HT-29 (cell line): ENCODE results near the gene CYP24A1. TPM values are rescaled to one million over a fixed set of nuclear protein-coding genes. Genes with fewer than 3 reads are reported as not detected.
A peak's percentile ranks its signal among the peaks of the same experiment; 100 is the strongest.

Experiments
- DNase-seq: peaks from one replicate; pipeline ENCODE4 v3.0.0-alpha.2; 2015; ENCODE audit warnings: low spot score
- total RNA-seq: library from RNA; depleted of rRNA; stranded (reverse); fragments of >200 nt; shearing (Covaris generic); gene quantifications from 2 replicates; pipeline ENCODE4 v1.2.3, GENCODE V29; 2014

Gene CYP24A1
- total RNA-seq, 1 experiment from 2014 or later, result 1.9 TPM

DNA sequence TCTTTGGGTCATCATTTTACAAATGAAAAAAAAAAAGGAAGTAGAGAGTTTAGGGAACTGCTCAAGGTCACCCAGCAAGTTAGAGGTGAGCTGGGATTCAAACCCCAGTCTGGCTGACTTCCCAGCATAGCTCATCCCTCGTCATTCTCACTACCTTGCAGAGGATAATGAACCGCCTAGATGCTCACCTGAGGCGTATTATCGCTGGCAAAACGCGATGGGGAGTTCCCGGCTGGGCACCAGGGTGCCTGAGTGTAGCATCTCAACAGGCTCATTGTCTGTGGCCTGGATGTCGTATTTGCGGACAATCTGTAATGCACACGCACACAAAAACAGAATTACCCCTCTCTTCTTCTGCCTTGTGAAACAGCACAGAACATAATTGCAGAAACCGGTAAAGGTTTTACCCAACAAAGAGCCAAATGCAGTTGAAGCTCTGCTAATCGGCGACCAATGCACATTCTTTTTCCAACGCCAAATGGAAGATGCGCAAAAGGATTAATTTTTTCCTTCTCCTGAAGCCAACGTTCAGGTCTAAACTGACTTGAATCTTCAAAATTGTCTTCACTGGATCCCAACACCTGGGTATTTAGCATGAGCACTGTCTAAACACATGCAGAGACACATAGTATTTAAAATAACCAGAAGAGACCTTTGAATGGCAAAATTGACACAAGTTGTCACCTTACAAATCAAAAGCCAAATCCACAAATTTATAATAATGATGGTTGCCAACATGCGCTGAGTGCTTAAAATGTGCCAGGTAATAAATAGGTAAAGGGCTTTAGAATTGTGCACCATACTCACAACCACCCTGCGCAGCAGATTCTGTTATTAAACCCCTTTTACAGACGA is 16.6 kb downstream of the CYP24A1 start:
- DNase-seq, result no peak

GRCh38 chr20:54156522-54156921 is 17.3 kb downstream of the CYP24A1 start:
- DNase-seq, result no peak

GRCh38 chr20:54155736-54156317 is 18.0 kb downstream of the CYP24A1 start:
- no peak for DNase-seq

DNA sequence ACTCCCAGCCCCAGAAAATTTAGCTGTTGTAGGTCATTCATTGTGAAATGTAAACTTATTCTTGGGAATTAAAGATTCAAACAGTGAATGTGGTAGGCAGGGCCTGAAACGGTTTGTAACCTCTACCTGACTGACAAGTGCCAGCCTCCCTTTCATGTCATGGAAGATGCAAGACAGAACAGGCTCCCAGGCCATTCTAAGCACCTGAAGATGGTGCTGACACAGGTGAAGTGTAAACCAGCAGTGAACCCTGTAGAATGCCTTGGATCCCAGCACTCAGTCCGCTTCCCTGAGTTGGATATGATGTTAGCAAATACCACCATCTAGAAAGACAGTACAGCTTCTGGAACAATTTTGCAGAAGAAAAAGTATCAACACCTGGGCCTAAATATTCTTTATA is 19.3 kb downstream of the CYP24A1 start:
- DNase-seq, result no peak

GRCh38 chr20:54153847-54154246 is 19.9 kb downstream of the CYP24A1 start:
- DNase-seq, result no peak

GRCh38 chr20:54153041-54153327 is 20.8 kb downstream of the CYP24A1 start:
- no peak for DNase-seq

GRCh38 chr20:54152227-54153040 is 21.4 kb downstream of the CYP24A1 start:
- DNase-seq, result no peak

DNA sequence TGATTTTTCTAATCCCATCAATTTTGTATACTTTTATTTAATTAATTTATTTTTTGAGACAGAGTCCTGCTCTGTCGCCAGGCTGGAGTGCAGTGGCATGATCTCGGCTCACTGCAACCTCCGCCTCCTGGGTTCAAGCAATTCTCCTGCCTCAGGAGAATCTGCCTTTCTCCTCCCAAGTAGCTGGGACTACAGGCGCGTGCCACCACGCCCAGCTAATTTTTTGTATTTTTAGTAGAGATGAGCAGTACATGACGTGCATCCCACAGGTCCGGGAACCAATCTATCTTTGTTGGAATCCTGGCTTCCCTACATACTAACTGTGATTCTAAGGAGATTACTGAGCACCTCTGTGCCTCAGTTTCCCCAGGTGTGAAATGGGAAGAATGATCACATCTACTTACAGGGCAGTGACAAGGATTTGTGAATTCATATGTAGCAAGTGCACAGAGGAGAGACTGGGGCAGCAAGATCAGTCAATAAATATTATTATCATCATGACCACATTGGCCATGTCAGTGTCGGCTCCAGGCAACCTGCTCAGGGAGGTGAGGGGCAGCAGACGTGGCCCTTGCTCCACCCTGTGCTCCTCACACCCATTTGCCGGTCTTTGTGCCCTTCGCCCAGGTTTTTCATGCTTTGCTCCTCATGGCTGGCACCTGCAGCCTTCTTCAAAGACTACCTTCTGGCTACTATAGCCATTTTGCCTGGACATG is 22.1 kb downstream of the CYP24A1 start:
- no peak for DNase-seq

- DNase-seq, result no peak
These were observed 22.7 kb downstream of the CYP24A1 start for GRCh38 chr20:54151075-54151439.

DNA sequence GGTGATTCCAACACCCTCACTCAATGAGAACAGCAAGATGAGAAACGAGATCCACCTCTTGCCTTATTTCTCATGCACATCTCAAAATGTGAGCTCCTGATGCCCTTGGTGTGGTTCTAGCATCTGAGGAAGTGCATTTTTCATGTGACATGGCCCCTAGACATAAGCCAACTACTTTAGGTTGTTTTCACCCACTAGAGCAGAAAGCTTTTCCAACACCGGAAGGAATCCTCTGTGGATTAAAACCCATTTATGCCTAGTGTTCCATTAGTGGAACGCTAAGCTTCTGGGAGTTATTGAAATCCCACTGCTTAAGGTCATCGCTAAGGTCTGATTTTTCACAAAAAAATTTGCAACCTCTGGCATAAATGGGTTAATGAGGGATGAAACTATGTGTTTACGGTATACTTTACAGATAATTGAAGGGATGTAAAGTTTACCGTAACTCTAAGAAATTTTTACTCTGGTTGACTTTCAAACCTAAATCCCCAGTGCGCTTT is 24.0 kb downstream of the CYP24A1 start:
- no peak for DNase-seq

DNA sequence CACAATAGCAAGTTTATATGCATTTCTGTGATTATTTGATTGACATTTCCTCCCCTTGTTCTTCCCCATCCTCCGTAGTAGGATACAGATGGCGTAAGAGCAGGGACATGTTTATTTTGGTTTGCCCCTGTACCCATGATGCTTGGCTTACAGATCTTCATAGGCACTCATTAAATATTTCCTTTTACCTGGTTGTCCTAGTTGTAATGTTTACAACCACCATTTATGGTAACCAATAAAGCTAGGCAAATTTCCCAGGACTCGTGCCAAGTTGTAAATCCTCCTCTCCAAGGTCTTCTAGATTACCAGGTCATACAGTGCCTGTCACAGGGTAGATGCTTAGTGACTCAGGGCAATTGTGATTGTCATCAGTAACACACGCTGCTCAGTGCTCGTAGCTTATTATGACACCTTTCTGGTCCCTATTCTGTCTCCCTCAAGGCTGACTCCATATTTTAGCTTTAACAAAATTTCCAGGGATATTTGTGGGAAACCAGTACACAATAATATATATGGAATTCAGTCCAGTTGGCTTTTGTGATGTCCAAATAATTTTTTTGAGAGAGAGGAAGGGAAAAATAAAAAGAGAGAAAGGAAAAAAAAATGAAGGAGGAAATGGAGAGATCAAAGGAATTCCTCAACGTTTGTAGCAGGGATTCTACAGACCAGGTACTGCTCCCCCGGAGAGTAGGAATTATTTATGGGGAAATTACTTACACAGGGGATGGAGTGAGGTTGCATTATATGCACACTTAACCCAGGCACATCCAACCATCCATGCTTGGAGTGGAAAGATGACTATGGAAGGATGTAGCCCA is 24.6 kb downstream of the CYP24A1 start:
- DNase-seq, result peak; percentile 100

GRCh38 chr20:54146672-54147071 is 27.1 kb downstream of the CYP24A1 start:
- no peak for DNase-seq

DNA sequence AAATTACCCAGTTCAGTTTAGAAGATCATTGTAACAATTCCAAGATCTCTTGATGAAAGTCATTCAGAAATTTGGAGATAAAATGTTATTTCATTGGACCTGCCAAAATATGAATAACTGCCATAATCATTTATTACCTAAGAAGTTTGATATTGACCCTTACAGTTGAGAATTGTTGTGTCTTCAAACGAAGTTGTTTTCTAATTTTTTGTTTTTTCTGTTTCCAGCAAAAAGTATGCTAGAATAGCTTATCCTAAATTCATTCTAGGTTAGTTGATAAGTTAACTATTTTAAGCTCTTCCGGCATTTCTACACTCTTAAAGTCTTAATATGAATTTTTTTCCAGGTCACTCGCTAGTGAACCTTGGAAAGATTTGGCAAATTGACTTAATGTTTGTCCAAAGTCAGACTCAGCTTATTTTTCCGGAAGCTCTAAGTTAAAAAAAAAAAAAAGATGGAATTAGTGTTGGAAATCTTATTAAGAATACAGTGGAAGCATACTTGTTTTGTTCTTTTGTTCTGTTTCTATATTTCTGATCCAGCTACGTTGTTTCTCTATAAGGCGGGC is 28.9 kb downstream of the CYP24A1 start:
- DNase-seq, result no peak

GRCh38 chr20:54140927-54141566 is 32.7 kb downstream of the CYP24A1 start:
- DNase-seq, result no peak

- DNase-seq, result no peak
These were observed 33.3 kb downstream of the CYP24A1 start for GRCh38 chr20:54140486-54140885.

DNA sequence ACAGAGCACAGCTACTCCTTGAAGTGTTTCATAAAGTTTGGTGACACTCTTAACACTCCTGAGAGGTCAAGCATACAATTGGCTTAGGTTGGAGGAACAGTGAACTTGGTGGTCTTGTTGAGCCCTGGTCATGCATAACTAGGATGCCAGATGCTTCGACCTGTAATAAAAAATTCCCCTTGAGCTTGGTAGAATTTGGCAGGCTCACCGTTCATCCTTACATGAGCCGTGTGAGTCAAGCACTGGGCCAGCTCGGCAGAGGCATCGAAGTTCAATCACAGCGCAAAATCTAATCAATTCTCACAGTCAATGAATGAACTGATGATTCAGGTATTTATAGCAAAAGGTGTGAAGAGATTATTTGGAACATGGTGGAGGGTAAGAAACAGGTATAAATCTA is 33.7 kb downstream of the CYP24A1 start:
- no peak for DNase-seq

DNA sequence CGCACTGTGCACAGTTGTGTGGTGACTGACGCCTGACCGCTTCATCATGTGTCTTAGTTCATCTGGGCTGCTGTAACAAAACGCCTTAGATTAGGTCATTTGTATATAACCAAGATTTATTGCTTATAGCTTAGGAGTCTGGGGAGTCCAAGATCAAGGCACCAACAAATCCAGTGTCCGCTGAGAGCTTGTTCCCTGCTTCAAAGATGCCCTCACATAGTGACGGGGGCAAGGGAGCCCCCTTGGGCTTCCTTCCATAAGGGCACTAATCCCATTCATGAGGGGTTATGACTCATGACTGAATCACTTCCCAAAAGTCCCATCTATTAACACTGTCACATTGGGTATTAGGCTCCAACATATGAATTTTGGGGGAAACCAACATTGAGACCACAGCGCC is 34.6 kb downstream of the CYP24A1 start:
- no peak for DNase-seq

DNA sequence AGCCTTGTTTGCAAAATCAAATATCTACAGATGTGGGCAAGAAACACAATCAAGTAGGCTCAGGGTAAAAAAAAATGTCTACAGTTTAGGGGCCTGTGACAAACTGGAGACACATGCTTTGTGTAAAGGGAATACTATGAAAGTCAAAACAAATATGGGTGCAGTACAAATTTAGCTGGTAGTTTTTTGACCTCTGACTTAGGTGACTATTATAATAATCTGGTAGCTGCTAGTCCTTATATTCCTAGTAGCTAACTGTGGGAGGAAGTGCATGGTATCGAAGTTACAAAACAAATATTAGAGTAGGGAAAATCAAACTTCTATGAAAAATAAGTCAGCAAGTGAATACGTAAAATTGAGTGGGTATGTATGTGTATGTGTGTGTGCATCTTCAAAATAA is 35.4 kb downstream of the CYP24A1 start:
- no peak for DNase-seq

GRCh38 chr20:54137115-54137514 is 36.7 kb downstream of the CYP24A1 start:
- DNase-seq, result no peak
